Fibroblast of lung (primary cell): ENCODE data around the gene CROCC2. TPM values are rescaled to one million over a fixed set of nuclear protein-coding genes. Genes with fewer than 3 reads are reported as not detected.
A peak's percentile ranks its signal among the peaks of the same experiment; 100 is the strongest.

Source experiments
- DNase-seq, 2 donors: peaks; one replicate each; pipeline versions ENCODE4 v3.0.0 to v3.0.0-alpha.2; 2010; ENCODE audit warnings: low read depth in 2 of 2
- H2AFZ ChIP-seq: 2 replicates; pipeline ENCODE4 v1.5.1; 2012; ENCODE audit warnings: low read length, control low read depth, inconsistent platforms
- H3K27ac ChIP-seq: 2 replicates; pipeline ENCODE4 v1.5.1; 2011; ENCODE audit warnings: low read length, control low read depth; ENCODE audit not compliant: insufficient read depth
- H3K27me3 ChIP-seq: 2 replicates; pipeline ENCODE4 v1.5.1; 2011; ENCODE audit warnings: mild to moderate bottlenecking, low read length; ENCODE audit not compliant: control insufficient read depth, insufficient read depth
- H3K36me3 ChIP-seq: 2 replicates; pipeline ENCODE4 v1.5.1; 2011; ENCODE audit warnings: low read length; ENCODE audit not compliant: control insufficient read depth, insufficient read depth
- H3K4me1 ChIP-seq: 2 replicates; pipeline ENCODE4 v1.5.1; 2011; ENCODE audit warnings: low read length; ENCODE audit not compliant: control insufficient read depth, insufficient read depth; ENCODE audit errors: extremely low read depth
- H3K4me2 ChIP-seq: 2 replicates; pipeline ENCODE4 v1.5.1; 2011; ENCODE audit warnings: low read length, control low read depth; ENCODE audit not compliant: insufficient read depth; ENCODE audit errors: extremely low read depth
- H3K4me3 ChIP-seq, 4 experiments: fragments of 200-600 bp in 1 of 4; sonication (generic) in 1 of 4; replicated peaks in 1 of 4; 2 replicates each; pipeline ENCODE4 v1.5.1; 2011 to 2016; ENCODE audit warnings: low read length in 4 of 4, low read depth in 3 of 4, mild to moderate bottlenecking in 3 of 4, control low read depth in 2 of 4, inconsistent platforms in 1 of 4, mixed read lengths in 1 of 4; ENCODE audit not compliant: insufficient read depth in 1 of 4; ENCODE audit errors: control extremely low read depth in 1 of 4
- H3K79me2 ChIP-seq: 2 replicates; pipeline ENCODE4 v1.5.1; 2012; ENCODE audit warnings: mild to moderate bottlenecking, low read length, inconsistent platforms; ENCODE audit not compliant: control insufficient read depth, insufficient read depth
- H3K9ac ChIP-seq: 2 replicates; pipeline ENCODE4 v1.5.1; 2011; ENCODE audit warnings: mild to moderate bottlenecking, low read length, control low read depth; ENCODE audit not compliant: insufficient read depth
- H3K9me3 ChIP-seq: 2 replicates; pipeline ENCODE4 v1.5.1; 2012; ENCODE audit warnings: low read depth, low read length; ENCODE audit not compliant: control insufficient read depth, insufficient read depth
- H4K20me1 ChIP-seq: 2 replicates; pipeline ENCODE4 v1.5.1; 2011; ENCODE audit warnings: low read length; ENCODE audit not compliant: control insufficient read depth, insufficient read depth; ENCODE audit errors: extremely low read depth
- EZH2 ChIP-seq: IDR thresholded peaks from 2 replicates; pipeline ENCODE4 v1.5.1; 2012; ENCODE audit warnings: low read length, control low read depth, mild to moderate bottlenecking; ENCODE audit errors: missing control alignments
- polyA plus RNA-seq, 2 donors: library from polyadenylated mRNA; depleted of rRNA in 1 of 2; stranded (reverse) in 1 of 2; unstranded in 1 of 2; fragments of >200 nt; gene quantifications; 2 replicates each; pipeline ENCODE4 v1.2.1, GENCODE V29; 2011 to 2012; ENCODE audit warnings: missing spikeins in 1 of 2
- total RNA-seq: library from RNA; depleted of rRNA; stranded (reverse); fragments of >200 nt; gene quantifications from 2 replicates; pipeline ENCODE4 v1.2.1, GENCODE V29; 2014
- TF ChIP-seq, protein P1 (sequence below), 2 donors: IDR thresholded peaks in 1 of 2; conservative IDR thresholded peaks in 1 of 2; 1 replicate in 1 of 2; 2 replicates in 1 of 2; pipeline ENCODE4 v1.5.1; 2011 to 2012; ENCODE audit warnings: low read length in 2 of 2, control low read depth in 1 of 2, inconsistent platforms in 1 of 2, low read depth in 1 of 2, mild to moderate bottlenecking in 1 of 2

The CROCC2 gene
- total and polyA plus RNA-seq, 2 donors (not counting 1 experiment from before 2014, with no cell fraction given), result 0.12 to 0.33 TPM

DNA sequence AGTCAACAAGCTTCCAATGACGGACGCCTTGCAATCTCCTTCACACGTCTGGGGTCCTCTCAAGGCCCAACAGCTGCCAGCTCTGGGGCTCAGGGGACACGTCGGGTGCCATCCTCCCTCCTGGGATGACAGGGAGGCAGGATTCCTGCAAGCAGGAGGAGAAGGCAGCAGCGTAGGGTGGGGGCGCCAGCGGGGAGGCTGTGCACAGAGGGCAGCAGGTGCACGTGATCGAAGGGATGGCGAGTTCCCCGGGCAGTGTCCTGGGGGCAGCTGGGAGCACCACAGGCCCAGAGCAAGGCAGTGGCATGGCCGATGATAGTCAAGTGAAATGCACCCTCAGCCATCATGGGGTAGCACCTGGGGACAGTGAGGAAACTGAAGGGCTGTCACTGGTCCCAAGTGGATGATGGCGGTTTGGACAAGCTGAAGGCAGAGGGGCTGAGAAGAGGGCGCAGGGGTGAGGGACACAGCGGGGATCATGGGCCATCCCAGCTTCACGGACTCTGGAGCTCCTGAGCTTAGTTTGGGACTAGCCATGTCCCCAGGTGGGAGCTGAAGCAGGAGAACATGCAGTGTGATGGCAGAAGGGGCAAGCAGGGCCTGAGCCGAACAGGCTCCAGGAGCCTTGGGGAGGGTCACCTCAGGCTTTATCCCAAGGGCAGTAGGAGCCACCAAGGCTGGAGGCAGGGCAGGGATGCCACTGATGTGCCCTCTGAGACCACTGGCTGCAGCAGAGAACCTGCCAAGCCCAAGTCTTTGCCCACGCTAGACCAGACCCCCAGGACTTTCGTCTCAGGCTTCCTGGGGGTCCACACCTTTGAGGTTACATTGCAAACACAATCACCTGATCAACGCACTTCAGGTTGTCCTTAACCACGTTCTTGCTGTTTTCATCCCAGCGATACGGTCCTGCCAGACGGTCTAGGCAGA lies 76.0 kb downstream of the CROCC2 start:
- H3K9me3 ChIP-seq, result no peaks in the 10 kb centered on the region
- H3K36me3 ChIP-seq, result no peaks in the 10 kb centered on the region
- no peaks in the 10 kb centered on the region for H3K79me2 ChIP-seq
- DNase-seq, result no peak
- H3K27me3 ChIP-seq, result no peaks in the 10 kb centered on the region
- no peak overlapping the region for H3K27ac ChIP-seq
- H3K4me3 ChIP-seq, result no peak overlapping the region
- peaks cover 13% of the 10 kb centered on the region for H3K4me1 ChIP-seq
- TF ChIP-seq, protein P1, sequence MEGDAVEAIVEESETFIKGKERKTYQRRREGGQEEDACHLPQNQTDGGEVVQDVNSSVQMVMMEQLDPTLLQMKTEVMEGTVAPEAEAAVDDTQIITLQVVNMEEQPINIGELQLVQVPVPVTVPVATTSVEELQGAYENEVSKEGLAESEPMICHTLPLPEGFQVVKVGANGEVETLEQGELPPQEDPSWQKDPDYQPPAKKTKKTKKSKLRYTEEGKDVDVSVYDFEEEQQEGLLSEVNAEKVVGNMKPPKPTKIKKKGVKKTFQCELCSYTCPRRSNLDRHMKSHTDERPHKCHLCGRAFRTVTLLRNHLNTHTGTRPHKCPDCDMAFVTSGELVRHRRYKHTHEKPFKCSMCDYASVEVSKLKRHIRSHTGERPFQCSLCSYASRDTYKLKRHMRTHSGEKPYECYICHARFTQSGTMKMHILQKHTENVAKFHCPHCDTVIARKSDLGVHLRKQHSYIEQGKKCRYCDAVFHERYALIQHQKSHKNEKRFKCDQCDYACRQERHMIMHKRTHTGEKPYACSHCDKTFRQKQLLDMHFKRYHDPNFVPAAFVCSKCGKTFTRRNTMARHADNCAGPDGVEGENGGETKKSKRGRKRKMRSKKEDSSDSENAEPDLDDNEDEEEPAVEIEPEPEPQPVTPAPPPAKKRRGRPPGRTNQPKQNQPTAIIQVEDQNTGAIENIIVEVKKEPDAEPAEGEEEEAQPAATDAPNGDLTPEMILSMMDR (conservative IDR thresholded peaks at IDR 0.05 in 1 of 2, IDR thresholded peaks at IDR 0.05 in 1 of 2; ENCODE audit: low read depth in 1 of 2, low read length in 2 of 2), result no peak
- no peak for TF ChIP-seq EZH2
- no peak overlapping the region for H3K9ac ChIP-seq
- no peak overlapping the region for H2AFZ ChIP-seq
- no peaks in the 10 kb centered on the region for H4K20me1 ChIP-seq
- no peak overlapping the region for H3K4me2 ChIP-seq

DNA sequence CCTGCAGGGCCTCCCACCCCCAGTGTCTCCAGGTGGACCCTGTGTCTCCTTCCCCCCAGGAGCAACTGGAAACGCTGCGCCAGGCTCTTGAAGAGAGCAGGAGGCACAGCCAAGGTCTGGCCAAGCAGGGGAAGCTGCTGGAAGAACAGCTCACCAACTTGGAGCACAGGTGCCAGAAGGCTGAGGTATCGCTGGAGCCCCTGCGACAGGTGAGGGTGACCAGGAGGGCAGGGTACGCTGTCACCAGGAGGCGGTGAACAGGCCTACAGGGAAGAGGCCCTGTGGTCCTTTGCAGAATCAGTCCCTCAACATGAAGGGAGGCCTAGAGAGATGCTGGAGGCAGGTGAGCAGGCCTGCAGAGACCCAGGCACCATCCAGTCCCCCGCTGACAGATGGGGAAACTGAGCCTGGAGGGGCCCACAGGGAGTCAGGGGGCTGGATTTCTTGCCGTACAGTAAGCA lies 76.7 kb downstream of the CROCC2 start:
- H3K9ac ChIP-seq, result no peak overlapping the region
- no peak overlapping the region for H3K4me2 ChIP-seq
- peaks cover 17% of the 10 kb centered on the region for H3K4me1 ChIP-seq
- no peaks in the 10 kb centered on the region for H3K9me3 ChIP-seq
- no peaks in the 10 kb centered on the region for H3K79me2 ChIP-seq
- TF ChIP-seq EZH2, result no peak
- TF ChIP-seq, protein P1 (conservative IDR thresholded peaks at IDR 0.05 in 1 of 2, IDR thresholded peaks at IDR 0.05 in 1 of 2; ENCODE audit: low read depth in 1 of 2, low read length in 2 of 2), result peak in 1 of 2 donors; percentile 1
- H2AFZ ChIP-seq, result no peak overlapping the region
- no peak overlapping the region for H3K4me3 ChIP-seq
- no peak overlapping the region for H3K27ac ChIP-seq
- no peaks in the 10 kb centered on the region for H4K20me1 ChIP-seq
- DNase-seq, result no peak
- H3K36me3 ChIP-seq, result no peaks in the 10 kb centered on the region
- no peaks in the 10 kb centered on the region for H3K27me3 ChIP-seq

DNA sequence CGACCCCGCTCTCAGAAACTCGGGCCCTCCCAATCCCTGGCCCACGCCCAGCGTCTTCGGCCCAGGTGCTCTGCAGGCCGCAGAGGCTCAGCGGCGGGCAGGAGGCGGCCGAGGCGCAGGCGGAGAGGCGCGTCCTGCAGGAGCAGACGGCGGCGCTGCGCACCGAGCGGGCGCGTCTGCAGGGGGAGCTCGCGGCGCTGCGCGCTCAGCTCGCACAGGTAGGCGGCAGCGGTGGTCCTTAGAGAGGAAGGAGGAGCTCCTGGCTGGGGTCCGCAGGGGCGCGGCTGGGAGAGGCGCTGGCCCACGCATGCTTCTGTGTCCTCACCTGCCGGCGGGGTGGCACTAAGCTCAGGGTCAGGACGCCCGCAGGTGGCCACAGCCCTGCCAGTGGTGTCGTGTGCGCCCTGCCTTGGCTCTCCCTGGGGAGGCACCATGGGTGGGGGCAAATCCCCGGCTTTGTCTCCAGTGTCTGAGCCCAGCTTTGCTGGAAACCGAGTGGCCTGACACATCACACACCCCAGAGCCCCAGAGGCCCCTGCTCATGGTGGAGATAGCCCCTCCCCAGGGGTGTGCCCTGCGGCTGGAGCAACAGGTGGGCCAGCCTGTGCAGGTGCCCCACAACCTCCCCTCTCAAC lies 77.3 kb downstream of the CROCC2 start:
- TF ChIP-seq, protein P1 (conservative IDR thresholded peaks at IDR 0.05 in 1 of 2, IDR thresholded peaks at IDR 0.05 in 1 of 2; ENCODE audit: low read depth in 1 of 2, low read length in 2 of 2), result peak in 1 of 2 donors; percentile 38
- no peak for TF ChIP-seq EZH2
- Histone ChIP-seq H3K4me1 (peaks cover 18% of the 10 kb centered on the region), H3K4me3 (no peak overlapping the region), H4K20me1 (no peaks in the 10 kb centered on the region), H3K79me2 (no peaks in the 10 kb centered on the region), H3K9me3 (no peaks in the 10 kb centered on the region), H3K4me2 (no peak overlapping the region), H3K9ac (no peak overlapping the region), H3K36me3 (no peaks in the 10 kb centered on the region), H2AFZ (no peak overlapping the region), H3K27me3 (no peaks in the 10 kb centered on the region), H3K27ac (no peak overlapping the region)
- DNase-seq, result peak; percentile 47 to 62
